Esophagus squamous epithelium (tissue), 5 donors: ENCODE results near the gene GIPR. TPM values are rescaled to one million over a fixed set of nuclear protein-coding genes. Genes with fewer than 3 reads are reported as not detected.
A peak's percentile ranks its signal among the peaks of the same experiment; 100 is the strongest.

Source experiments
- DNase-seq: peaks from one replicate; lab custom pipeline; 2025; lab: John Stamatoyannopoulos, UW
- H3K27ac ChIP-seq, 4 donors: fragments of 200-600 bp; sonication (generic); one replicate each; pipeline ENCODE4 v1.5.1; 2016 to 2019; ENCODE audit warnings: mild to moderate bottlenecking in 1 of 4
- H3K27me3 ChIP-seq, 4 donors: fragments of 200-600 bp; sonication (generic); 1 replicate in 3 of 4; 2 replicates in 1 of 4; pipeline versions ENCODE4 v1.5.1 to v1.6.0; 2017 to 2021; ENCODE audit warnings: antibody characterized with exemption in 1 of 4
- H3K36me3 ChIP-seq, 3 donors: fragments of 200-600 bp; sonication (generic); one replicate each; pipeline ENCODE4 v1.5.1; 2016 to 2019
- H3K4me1 ChIP-seq, 3 donors: fragments of 200-600 bp; sonication (generic); one replicate each; pipeline ENCODE4 v1.5.1; 2017 to 2019
- H3K4me3 ChIP-seq, 4 donors: fragments of 200-600 bp; sonication (generic); 1 replicate in 3 of 4; 2 replicates in 1 of 4; pipeline ENCODE4 v1.5.1; 2016 to 2019; ENCODE audit warnings: mild to moderate bottlenecking in 2 of 4, moderate library complexity in 1 of 4
- H3K9me3 ChIP-seq, 3 donors: fragments of 200-600 bp; sonication (generic); one replicate each; pipeline ENCODE4 v1.5.1; 2016 to 2019
- POLR2A ChIP-seq, 4 donors: fragments of 450-650 bp; IDR thresholded peaks; one replicate each; pipeline ENCODE4 v1.6.1; 2017; ENCODE audit warnings: antibody characterized with exemption in 4 of 4, mild to moderate bottlenecking in 4 of 4, moderate library complexity in 3 of 4
- WGBS, 2 donors: methylation state at CpG; one replicate each; pipeline ENCODE4 v1.1.5; 2018; 5-methylcytosine and 5-hydroxymethylcytosine counted together
- intact Hi-C: fragments of 100-400 bp; cut with DNase I; formaldehyde crosslinking; loops from one replicate; pipeline ENCODE4 v1.15.0; 2022
- total RNA-seq, 4 donors: library from RNA; depleted of rRNA; stranded (reverse); fragments of >200 nt; gene quantifications; one replicate each; pipeline ENCODE4 v1.1.0, GENCODE V29; 2016
- TF ChIP-seq, protein P1 (sequence below), 6 experiments: fragments of 450-650 bp in 4 of 6; fragments of 200-600 bp in 2 of 6; sonication (generic) in 2 of 6; IDR thresholded peaks; one replicate each; pipeline ENCODE4 v1.5.1; 2016 to 2019; ENCODE audit warnings: antibody characterized with exemption in 6 of 6, mild to moderate bottlenecking in 4 of 6, moderate library complexity in 4 of 6
- donor health status: DM: yes; HTN: yes; CAD: no.

The GIPR gene
- total RNA-seq, 4 donors from 2014 or later: 0.44 to 1.1 (median 0.63) TPM

GRCh38 chr19:45637890-45638667 lies 29.9 kb upstream of the GIPR start:
- peak in 1 of 4 donors; percentile 39 for TF ChIP-seq POLR2A (IDR thresholded peaks at IDR 0.05)
- TF ChIP-seq, protein P1, sequence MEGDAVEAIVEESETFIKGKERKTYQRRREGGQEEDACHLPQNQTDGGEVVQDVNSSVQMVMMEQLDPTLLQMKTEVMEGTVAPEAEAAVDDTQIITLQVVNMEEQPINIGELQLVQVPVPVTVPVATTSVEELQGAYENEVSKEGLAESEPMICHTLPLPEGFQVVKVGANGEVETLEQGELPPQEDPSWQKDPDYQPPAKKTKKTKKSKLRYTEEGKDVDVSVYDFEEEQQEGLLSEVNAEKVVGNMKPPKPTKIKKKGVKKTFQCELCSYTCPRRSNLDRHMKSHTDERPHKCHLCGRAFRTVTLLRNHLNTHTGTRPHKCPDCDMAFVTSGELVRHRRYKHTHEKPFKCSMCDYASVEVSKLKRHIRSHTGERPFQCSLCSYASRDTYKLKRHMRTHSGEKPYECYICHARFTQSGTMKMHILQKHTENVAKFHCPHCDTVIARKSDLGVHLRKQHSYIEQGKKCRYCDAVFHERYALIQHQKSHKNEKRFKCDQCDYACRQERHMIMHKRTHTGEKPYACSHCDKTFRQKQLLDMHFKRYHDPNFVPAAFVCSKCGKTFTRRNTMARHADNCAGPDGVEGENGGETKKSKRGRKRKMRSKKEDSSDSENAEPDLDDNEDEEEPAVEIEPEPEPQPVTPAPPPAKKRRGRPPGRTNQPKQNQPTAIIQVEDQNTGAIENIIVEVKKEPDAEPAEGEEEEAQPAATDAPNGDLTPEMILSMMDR (IDR thresholded peaks at IDR 0.05): no peak
- H3K36me3 ChIP-seq: no peaks in the 10 kb centered on the region
- no peaks in the 10 kb centered on the region for H3K9me3 ChIP-seq
- WGBS, 2 donors: 54 to 59% methylated on average over 12 to 19 of the region's 19 CpGs
- no peaks in the 10 kb centered on the region for H3K27me3 ChIP-seq
- H3K4me3 ChIP-seq: peak overlapping the region; percentile 61 to 78 (median 74)
- intact Hi-C loops: no loop called here
- H3K4me1 ChIP-seq: peaks cover 23 to 67% (median 35%) of the 10 kb centered on the region in 3 donors
- no peak for DNase-seq
- H3K27ac ChIP-seq: peak overlapping the region; percentile 62 to 91 (median 88)

GRCh38 chr19:45638930-45639729 lies 28.9 kb upstream of the GIPR start, which contains the start of gene EML2:
EML2 (minus strand) TSS chr19:45639397; CDS start chr19:45639376, 21 bp downstream.
- no peaks in the 10 kb centered on the region for H3K9me3 ChIP-seq
- H3K4me3 ChIP-seq: peak within 1 kb of the TSS; percentile 61 to 78 (median 74)
- WGBS, 2 donors: 4 to 5% methylated on average over 8 to 23 of the region's 52 CpGs
- DNase-seq: no peak
- intact Hi-C loops: no loop called here
- H3K36me3 ChIP-seq: no peaks in the 10 kb centered on the region
- H3K27me3 ChIP-seq: peaks cover 0 to 10% (median 0%) of the 10 kb centered on the region in 4 donors
- TF ChIP-seq POLR2A (IDR thresholded peaks at IDR 0.05): peak in 1 of 4 donors; percentile 64
- TF ChIP-seq, protein P1 (IDR thresholded peaks at IDR 0.05): peak in 2 of 6 experiments; percentile 2 to 7
- peaks cover 28 to 75% (median 42%) of the 10 kb centered on the region in 3 donors for H3K4me1 ChIP-seq
- peak within 1 kb of the TSS; percentile 62 to 91 (median 88) for H3K27ac ChIP-seq

- 57 to 58% methylated on average over 17 of the region's 17 CpGs for WGBS, 2 donors
- DNase-seq: no peak
- no peaks in the 10 kb centered on the region for H3K9me3 ChIP-seq
- no peaks in the 10 kb centered on the region for H3K36me3 ChIP-seq
- TF ChIP-seq, protein P1 (IDR thresholded peaks at IDR 0.05): no peak
- TF ChIP-seq POLR2A (IDR thresholded peaks at IDR 0.05): no peak
- H3K27me3 ChIP-seq: peaks cover 0 to 27% (median 6%) of the 10 kb centered on the region in 4 donors
- peak overlapping the region in 1 of 4 donors; percentile 63 for H3K4me3 ChIP-seq
- intact Hi-C loops: loop anchor here (5.0 to 10.0 kb wide), 2 partner anchors 44 to 116 kb away; no protein-coding TSS in a partner anchor
- H3K27ac ChIP-seq: peak overlapping the region; percentile 86 to 92 (median 90)
- peaks cover 32 to 81% (median 48%) of the 10 kb centered on the region in 3 donors for H3K4me1 ChIP-seq
Observed at GRCh38 chr19:45640849-45641273, 27.2 kb upstream of the GIPR start.

GRCh38 chr19:45641274-45642105 lies 26.5 kb upstream of the GIPR start:
- Histone ChIP-seq H3K4me3 (peak overlapping the region; percentile 16 to 63 (median 36)), H3K36me3 (no peaks in the 10 kb centered on the region), H3K9me3 (no peaks in the 10 kb centered on the region), H3K27ac (peak overlapping the region; percentile 86 to 92 (median 90)), H3K4me1 (peaks cover 36 to 84% (median 52%) of the 10 kb centered on the region in 3 donors), H3K27me3 (peaks cover 0 to 32% (median 6%) of the 10 kb centered on the region in 4 donors)
- intact Hi-C loops: loop anchor here (5.0 to 10.0 kb wide), 2 partner anchors 44 to 117 kb away; no protein-coding TSS in a partner anchor
- 1 to 12% methylated on average over 15 to 16 of the region's 40 CpGs for WGBS, 2 donors
- peak; percentile 27 for DNase-seq
- TF ChIP-seq, protein P1 (IDR thresholded peaks at IDR 0.05): peak in 1 of 6 experiments; percentile 6
- no peak for TF ChIP-seq POLR2A (IDR thresholded peaks at IDR 0.05)
